ENCODE data around the gene TOMM70.
"Not testable (repeated sequence)": the region's sequence is repeated elsewhere in the genome, so short reads cannot be mapped to it uniquely, and the experiment has no call there.

TOMM70 gene

DNA sequence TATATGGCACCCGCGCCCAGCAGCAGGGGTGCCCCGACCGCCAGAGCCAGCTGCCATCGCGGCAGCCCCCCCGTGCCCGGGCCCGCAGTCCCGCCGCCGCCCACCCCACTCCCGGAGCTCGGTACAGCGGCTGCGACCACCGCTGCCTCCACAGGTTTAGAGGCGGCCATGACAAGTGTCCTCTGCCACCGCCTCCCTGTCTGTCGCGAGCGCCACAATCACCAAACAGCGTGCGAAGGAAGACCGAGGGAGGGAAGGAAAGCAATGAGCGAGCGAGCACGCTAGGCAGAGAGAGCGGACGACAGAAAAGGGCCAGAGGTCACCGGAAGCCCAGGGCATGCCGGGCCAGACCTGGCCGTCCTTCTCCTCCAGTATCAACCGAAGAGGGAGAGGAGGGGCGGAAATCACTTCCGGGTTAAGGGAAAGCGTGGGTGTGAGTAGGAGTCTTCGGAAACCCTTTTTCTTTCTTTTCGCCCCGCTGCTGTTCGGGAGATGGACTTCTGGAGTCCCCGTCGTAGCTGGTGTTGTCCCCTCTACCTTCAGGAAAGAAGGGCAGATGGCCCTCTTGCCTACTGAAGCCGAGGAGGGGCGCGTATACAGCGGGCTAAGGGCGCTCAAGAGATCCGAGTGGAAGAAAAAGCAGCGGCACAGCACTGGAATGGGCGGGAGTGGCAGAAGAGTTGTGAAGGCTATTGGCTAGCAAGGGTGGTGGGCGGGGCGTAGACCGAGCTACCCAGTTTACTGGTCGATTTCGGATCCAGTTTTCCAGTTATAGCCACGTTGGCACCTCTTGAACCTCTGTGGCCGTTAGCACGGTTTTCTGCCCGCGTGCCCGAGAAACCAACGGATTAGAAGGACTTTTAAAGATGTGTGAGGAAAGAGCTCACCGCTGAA, at the start of gene TOMM70, which contains the start of gene LNP1:
Gene TOMM70, minus strand, starts transcription at position 310 of the 894 bp plus-strand sequence. Its CDS starts 140 bp downstream, at position 170.
Gene LNP1, plus strand, starts transcription at position 760 of the 894 bp plus-strand sequence. CDS start 28,191 bp downstream, outside the sequence.
- H3K27ac ChIP-seq: peak within 1 kb of the TSS; percentile 92
- 0 out of 2 replicates have a peak, but pooled peaks cover 3% of the 10 kb centered on the region for H3K36me3 ChIP-seq (ENCODE audit: insufficient read depth, low read length)
- H3K9ac ChIP-seq (ENCODE audit: insufficient read length): peak within 1 kb of the TSS; percentile 77
- H3K4me3 ChIP-seq: peak within 1 kb of the TSS; percentile 83
- DNase-seq (ENCODE audit: low read depth, low spot score): peak; percentile 86
- no peaks in the 10 kb centered on the region for H3K9me3 ChIP-seq (ENCODE audit: low read depth, low read length)
- peak; percentile 70 for TF ChIP-seq FOXP2 (optimal IDR thresholded peaks at IDR 0.05; ENCODE audit: control extremely low read depth, extremely low read length, insufficient read depth)
- no peak for TF ChIP-seq EZH2 (IDR thresholded peaks at IDR 0.05)
- TF ChIP-seq POLR2AphosphoS5 (IDR thresholded peaks at IDR 0.05; ENCODE audit: borderline replicate concordance, low read depth, low read length): peak; percentile 97

GRCh38 chr3:100449214-100449613, 48.3 kb upstream of the TOMM70 start:
- Histone ChIP-seq H3K27ac (no peak overlapping the region), H3K9me3 (ENCODE audit: low read depth, low read length) (no peaks in the 10 kb centered on the region), H3K9ac (ENCODE audit: insufficient read length) (no peak overlapping the region), H3K36me3 (ENCODE audit: insufficient read depth, low read length) (no peaks in the 10 kb centered on the region), H3K4me3 (no peak overlapping the region)
- DNase-seq (ENCODE audit: low read depth, low spot score): no peak
- TF ChIP-seq EZH2 (IDR thresholded peaks at IDR 0.05): no peak
- TF ChIP-seq POLR2AphosphoS5 (IDR thresholded peaks at IDR 0.05; ENCODE audit: borderline replicate concordance, low read depth, low read length): no peak
- no peak for TF ChIP-seq FOXP2 (optimal IDR thresholded peaks at IDR 0.05; ENCODE audit: control extremely low read depth, extremely low read length, insufficient read depth)

DNA sequence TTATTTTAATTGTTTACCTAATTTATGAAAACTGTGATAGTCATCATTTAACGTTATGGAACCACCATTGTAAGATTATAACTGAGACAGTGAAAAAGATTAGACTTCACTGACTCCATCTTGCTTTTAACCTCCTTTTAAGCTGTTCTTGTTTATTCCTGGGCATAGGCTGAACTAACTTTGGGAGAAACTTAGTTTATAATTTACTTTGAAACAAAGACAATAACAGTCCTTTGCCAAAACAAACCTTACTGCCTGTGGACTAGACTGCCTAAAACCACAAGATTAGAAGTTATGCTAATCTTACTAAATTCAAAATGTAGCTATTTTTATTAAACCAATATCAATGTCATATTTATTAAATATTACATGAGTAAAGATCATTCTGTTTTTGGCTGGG, 47.2 kb upstream of the TOMM70 start:
- Histone ChIP-seq H3K36me3 (ENCODE audit: insufficient read depth, low read length) (no peaks in the 10 kb centered on the region), H3K9me3 (ENCODE audit: low read depth, low read length) (no peaks in the 10 kb centered on the region), H3K27ac (no peak overlapping the region), H3K9ac (ENCODE audit: insufficient read length) (no peak overlapping the region), H3K4me3 (no peak overlapping the region)
- DNase-seq (ENCODE audit: low read depth, low spot score): no peak
- TF ChIP-seq POLR2AphosphoS5 (IDR thresholded peaks at IDR 0.05; ENCODE audit: borderline replicate concordance, low read depth, low read length): no peak
- no peak for TF ChIP-seq EZH2 (IDR thresholded peaks at IDR 0.05)
- TF ChIP-seq FOXP2 (optimal IDR thresholded peaks at IDR 0.05; ENCODE audit: control extremely low read depth, extremely low read length, insufficient read depth): no peak

GRCh38 chr3:100447067-100447466, 46.2 kb upstream of the TOMM70 start:
- not testable (repeated sequence) for H3K4me3 ChIP-seq; H3K36me3 ChIP-seq (ENCODE audit: insufficient read depth, low read length); H3K27ac ChIP-seq; DNase-seq (ENCODE audit: low read depth, low spot score); H3K9me3 ChIP-seq (ENCODE audit: low read depth, low read length); H3K9ac ChIP-seq (ENCODE audit: insufficient read length)

DNA sequence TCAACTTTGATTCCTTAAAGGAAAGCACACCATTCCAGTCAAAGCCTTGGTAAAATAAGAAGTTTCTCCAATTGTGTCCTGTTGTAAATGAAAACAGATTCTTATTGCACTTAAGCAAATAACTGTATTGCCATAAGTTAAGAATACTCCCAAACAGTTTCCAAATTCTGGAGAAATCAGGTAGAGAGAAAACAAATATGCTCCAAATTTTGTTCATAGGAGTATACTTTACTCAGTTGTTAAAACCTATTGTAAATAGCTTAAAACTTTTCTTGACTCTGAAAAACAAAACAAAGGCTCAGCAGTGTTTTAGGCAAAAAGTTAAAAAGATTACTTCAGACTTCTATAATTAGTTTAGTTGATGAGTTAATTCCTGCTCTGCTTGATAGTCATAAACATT, 42.8 kb upstream of the TOMM70 start:
- Histone ChIP-seq H3K9ac (ENCODE audit: insufficient read length) (no peak overlapping the region), H3K36me3 (ENCODE audit: insufficient read depth, low read length) (no peaks in the 10 kb centered on the region), H3K4me3 (no peak overlapping the region), H3K9me3 (ENCODE audit: low read depth, low read length) (no peaks in the 10 kb centered on the region), H3K27ac (no peak overlapping the region)
- no peak for DNase-seq (ENCODE audit: low read depth, low spot score)
- TF ChIP-seq POLR2AphosphoS5 (IDR thresholded peaks at IDR 0.05; ENCODE audit: borderline replicate concordance, low read depth, low read length) (no peak), FOXP2 (optimal IDR thresholded peaks at IDR 0.05; ENCODE audit: control extremely low read depth, extremely low read length, insufficient read depth) (no peak), EZH2 (IDR thresholded peaks at IDR 0.05) (no peak)

- no peak overlapping the region for H3K27ac ChIP-seq
- no peaks in the 10 kb centered on the region for H3K36me3 ChIP-seq (ENCODE audit: insufficient read depth, low read length)
- no peak overlapping the region for H3K9ac ChIP-seq (ENCODE audit: insufficient read length)
- H3K9me3 ChIP-seq (ENCODE audit: low read depth, low read length): no peaks in the 10 kb centered on the region
- no peak for TF ChIP-seq EZH2 (IDR thresholded peaks at IDR 0.05)
- no peak for TF ChIP-seq POLR2AphosphoS5 (IDR thresholded peaks at IDR 0.05; ENCODE audit: borderline replicate concordance, low read depth, low read length)
- no peak for TF ChIP-seq FOXP2 (optimal IDR thresholded peaks at IDR 0.05; ENCODE audit: control extremely low read depth, extremely low read length, insufficient read depth)
- H3K4me3 ChIP-seq: no peak overlapping the region
- no peak for DNase-seq (ENCODE audit: low read depth, low spot score)
Measured at GRCh38 chr3:100440895-100441294, 40.0 kb upstream of the TOMM70 start.

DNA sequence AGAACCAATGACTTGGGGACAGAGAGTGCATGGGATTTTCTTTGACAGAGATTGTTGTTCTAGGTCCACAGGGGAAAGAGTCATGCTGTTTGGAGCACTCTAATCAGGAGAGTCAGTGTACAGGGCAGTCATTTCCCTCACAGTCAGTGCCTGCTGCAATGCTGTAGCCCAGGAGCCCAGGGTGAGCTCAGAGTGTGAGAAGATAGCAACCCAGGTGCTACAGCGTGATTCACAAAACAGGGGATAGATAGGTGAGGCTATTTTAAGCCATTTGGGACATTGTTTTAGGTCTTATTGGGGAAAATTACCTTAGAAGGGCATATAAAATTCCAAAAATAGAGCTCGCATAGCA, 37.7 kb upstream of the TOMM70 start:
- Histone ChIP-seq H3K36me3 (ENCODE audit: insufficient read depth, low read length) (no peaks in the 10 kb centered on the region), H3K9me3 (ENCODE audit: low read depth, low read length) (no peaks in the 10 kb centered on the region), H3K27ac (no peak overlapping the region), H3K9ac (ENCODE audit: insufficient read length) (no peak overlapping the region), H3K4me3 (no peak overlapping the region)
- TF ChIP-seq POLR2AphosphoS5 (IDR thresholded peaks at IDR 0.05; ENCODE audit: borderline replicate concordance, low read depth, low read length): no peak
- no peak for TF ChIP-seq EZH2 (IDR thresholded peaks at IDR 0.05)
- TF ChIP-seq FOXP2 (optimal IDR thresholded peaks at IDR 0.05; ENCODE audit: control extremely low read depth, extremely low read length, insufficient read depth): no peak
- no peak for DNase-seq (ENCODE audit: low read depth, low spot score)

GRCh38 chr3:100437721-100438622, 37.1 kb upstream of the TOMM70 start:
- H3K9ac ChIP-seq (ENCODE audit: insufficient read length): no peak overlapping the region
- no peaks in the 10 kb centered on the region for H3K36me3 ChIP-seq (ENCODE audit: insufficient read depth, low read length)
- H3K4me3 ChIP-seq: no peak overlapping the region
- H3K9me3 ChIP-seq (ENCODE audit: low read depth, low read length): no peaks in the 10 kb centered on the region
- TF ChIP-seq FOXP2 (optimal IDR thresholded peaks at IDR 0.05; ENCODE audit: control extremely low read depth, extremely low read length, insufficient read depth) (no peak), POLR2AphosphoS5 (IDR thresholded peaks at IDR 0.05; ENCODE audit: borderline replicate concordance, low read depth, low read length) (no peak), EZH2 (IDR thresholded peaks at IDR 0.05) (no peak)
- no peak for DNase-seq (ENCODE audit: low read depth, low spot score)
- no peak overlapping the region for H3K27ac ChIP-seq
